WI38 (cell line): ENCODE results near the gene DIAPH3.
A peak's percentile ranks its signal among the peaks of the same experiment; 100 is the strongest.

ENCODE experiments used
- H3K4me3 ChIP-seq: 2 replicates; pipeline ENCODE4 v1.5.1; 2011; ENCODE audit warnings: low read depth, mild to moderate bottlenecking, control low read depth, low read length
- CTCF ChIP-seq: IDR thresholded peaks from 2 replicates; pipeline ENCODE4 v1.5.1; 2012; ENCODE audit warnings: low read depth, mild to moderate bottlenecking, control low read depth, low read length

Gene DIAPH3

GRCh38 chr13:60035874-60036273 lies 127.9 kb downstream of the DIAPH3 start:
- H3K4me3 ChIP-seq: no peak overlapping the region
- no peak for TF ChIP-seq CTCF

GRCh38 chr13:60032851-60033250 lies 130.9 kb downstream of the DIAPH3 start:
- no peak for TF ChIP-seq CTCF
- H3K4me3 ChIP-seq: no peak overlapping the region

- H3K4me3 ChIP-seq: no peak overlapping the region
- TF ChIP-seq CTCF: no peak
These were observed 135.7 kb downstream of the DIAPH3 start for GRCh38 chr13:60028021-60028420.

GRCh38 chr13:60026286-60026685 lies 137.4 kb downstream of the DIAPH3 start:
- no peak for TF ChIP-seq CTCF
- H3K4me3 ChIP-seq: no peak overlapping the region

GRCh38 chr13:60020288-60020687 lies 143.4 kb downstream of the DIAPH3 start:
- no peak for TF ChIP-seq CTCF
- H3K4me3 ChIP-seq: no peak overlapping the region

- H3K4me3 ChIP-seq: peak overlapping the region; percentile 13; the same call in 1 of the 2 replicates
- TF ChIP-seq CTCF: no peak
These were observed 144.4 kb downstream of the DIAPH3 start for GRCh38 chr13:60019119-60019993.

GRCh38 chr13:60018536-60018935 lies 145.2 kb downstream of the DIAPH3 start:
- H3K4me3 ChIP-seq: no peak overlapping the region
- TF ChIP-seq CTCF: no peak
